ENCODE results near the gene B4GALT2.

- TF ChIP-seq POLR2A (IDR thresholded peaks at IDR 0.05) = no peak
- TF ChIP-seq, protein P1, sequence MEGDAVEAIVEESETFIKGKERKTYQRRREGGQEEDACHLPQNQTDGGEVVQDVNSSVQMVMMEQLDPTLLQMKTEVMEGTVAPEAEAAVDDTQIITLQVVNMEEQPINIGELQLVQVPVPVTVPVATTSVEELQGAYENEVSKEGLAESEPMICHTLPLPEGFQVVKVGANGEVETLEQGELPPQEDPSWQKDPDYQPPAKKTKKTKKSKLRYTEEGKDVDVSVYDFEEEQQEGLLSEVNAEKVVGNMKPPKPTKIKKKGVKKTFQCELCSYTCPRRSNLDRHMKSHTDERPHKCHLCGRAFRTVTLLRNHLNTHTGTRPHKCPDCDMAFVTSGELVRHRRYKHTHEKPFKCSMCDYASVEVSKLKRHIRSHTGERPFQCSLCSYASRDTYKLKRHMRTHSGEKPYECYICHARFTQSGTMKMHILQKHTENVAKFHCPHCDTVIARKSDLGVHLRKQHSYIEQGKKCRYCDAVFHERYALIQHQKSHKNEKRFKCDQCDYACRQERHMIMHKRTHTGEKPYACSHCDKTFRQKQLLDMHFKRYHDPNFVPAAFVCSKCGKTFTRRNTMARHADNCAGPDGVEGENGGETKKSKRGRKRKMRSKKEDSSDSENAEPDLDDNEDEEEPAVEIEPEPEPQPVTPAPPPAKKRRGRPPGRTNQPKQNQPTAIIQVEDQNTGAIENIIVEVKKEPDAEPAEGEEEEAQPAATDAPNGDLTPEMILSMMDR (IDR thresholded peaks at IDR 0.05) = no peak
Measured at GRCh38 chr1:44024031-44024902, 45.3 kb downstream of the B4GALT2 start.

Data from Peyer's patch (tissue), 4 donors.